HepG2 (cell line): ENCODE measurements around the gene HLA-DOA. TPM values are rescaled to one million over a fixed set of nuclear protein-coding genes. Genes with fewer than 3 reads are reported as not detected.

Experiments used
- AKAP8 ChIP-seq: sonication (generic); formaldehyde crosslinking; IDR thresholded peaks from 2 replicates; pipeline ENCODE4 v1.5.1; 2020; ENCODE audit warnings: mild to moderate bottlenecking, missing genetic modification reagents
- GLMP ChIP-seq: sonication (generic); formaldehyde crosslinking; IDR thresholded peaks from 2 replicates; pipeline ENCODE4 v1.9.0; 2021; ENCODE audit warnings: missing genetic modification reagents, mild to moderate bottlenecking, borderline replicate concordance
- HMGXB3 ChIP-seq: sonication (generic); formaldehyde crosslinking; IDR thresholded peaks from 2 replicates; pipeline ENCODE4 v1.4.0; 2020; ENCODE audit warnings: missing genetic modification reagents, borderline replicate concordance
- HNF1A ChIP-seq, 2 experiments: sonication (generic) in 1 of 2; formaldehyde crosslinking in 1 of 2; IDR thresholded peaks; 2 replicates each; pipeline versions ENCODE4 v1.4.0 to v1.6.1; 2016 to 2020; ENCODE audit warnings: borderline replicate concordance in 1 of 2, low read depth in 1 of 2, mild to moderate bottlenecking in 1 of 2, missing genetic modification reagents in 1 of 2
- IKZF4 ChIP-seq: sonication (generic); formaldehyde crosslinking; IDR thresholded peaks from 2 replicates; pipeline ENCODE4 v1.5.1; 2020; ENCODE audit warnings: borderline replicate concordance, mild to moderate bottlenecking, low read depth, missing genetic modification reagents; ENCODE audit errors: not compliant biosample characterization
- PAWR ChIP-seq: sonication (generic); formaldehyde crosslinking; IDR thresholded peaks from 2 replicates; pipeline ENCODE4 v1.4.0; 2020; ENCODE audit warnings: missing genetic modification reagents, mild to moderate bottlenecking, borderline replicate concordance
- SATB2 ChIP-seq: sonication (generic); formaldehyde crosslinking; IDR thresholded peaks from 2 replicates; pipeline ENCODE4 v1.5.0; 2020; ENCODE audit warnings: missing genetic modification reagents
- STAT5B ChIP-seq: sonication (generic); formaldehyde crosslinking; IDR thresholded peaks from 2 replicates; pipeline ENCODE4 v1.4.0; 2020; ENCODE audit warnings: missing genetic modification reagents
- ZBTB20 ChIP-seq: sonication (generic); formaldehyde crosslinking; IDR thresholded peaks from 2 replicates; pipeline ENCODE4 v1.8.1; 2023; ENCODE audit warnings: missing genetic modification reagents, low read depth, mild to moderate bottlenecking, borderline replicate concordance
- ZFP36 ChIP-seq: fragments of 150-350 bp; IDR thresholded peaks from 2 replicates; pipeline ENCODE4 v1.6.1; 2018; ENCODE audit warnings: borderline replicate concordance, low read length, low read depth; ENCODE audit not compliant: partially characterized antibody
- ZNF253 ChIP-seq: sonication (generic); formaldehyde crosslinking; IDR thresholded peaks from 2 replicates; pipeline ENCODE4 v1.8.0; 2022; ENCODE audit warnings: mild to moderate bottlenecking, missing genetic modification reagents, borderline replicate concordance
- ZNF264 ChIP-seq: sonication (generic); formaldehyde crosslinking; IDR thresholded peaks from 2 replicates; pipeline ENCODE4 v1.4.0; 2020; ENCODE audit warnings: missing genetic modification reagents
- ZNF562 ChIP-seq: sonication (generic); formaldehyde crosslinking; IDR thresholded peaks from 2 replicates; pipeline ENCODE4 v1.8.0; 2022; ENCODE audit warnings: missing genetic modification reagents, borderline replicate concordance
- ZNF567 ChIP-seq: sonication (generic); formaldehyde crosslinking; IDR thresholded peaks from 2 replicates; pipeline ENCODE4 v1.8.1; 2023; ENCODE audit warnings: mild to moderate bottlenecking, missing genetic modification reagents, borderline replicate concordance
- ZNF598 ChIP-seq: sonication (generic); formaldehyde crosslinking; IDR thresholded peaks from 2 replicates; pipeline ENCODE4 v1.5.1; 2020; ENCODE audit warnings: mild to moderate bottlenecking, missing genetic modification reagents, borderline replicate concordance
- ZSCAN5A ChIP-seq: sonication (generic); formaldehyde crosslinking; IDR thresholded peaks from 2 replicates; pipeline ENCODE4 v1.8.0; 2022; ENCODE audit warnings: mild to moderate bottlenecking, missing genetic modification reagents, borderline replicate concordance
- polyA plus RNA-seq, 8 experiments: library from polyadenylated mRNA; depleted of rRNA in 3 of 8; stranded (reverse) in 7 of 8; unstranded in 1 of 8; fragments of >200 nt; fragmentation: Illumina TruSeq in 4 of 8; extraction: Trizol in 4 of 8; gene quantifications; 2 replicates each; pipeline versions ENCODE4 v1.2.1 to v1.2.3, GENCODE V29; 2011 to 2016; ENCODE audit warnings: low read depth in 4 of 8, missing spikeins in 1 of 8, mixed read lengths in 1 of 8; ENCODE audit not compliant: insufficient read depth in 1 of 8
- total RNA-seq, 5 experiments: library from RNA; depleted of rRNA; stranded (reverse); fragments of >200 nt; fragmentation: Illumina TruSeq; extraction: Trizol; gene quantifications; 2 replicates each; pipeline ENCODE4 v1.2.3, GENCODE V29; 2016; ENCODE audit warnings: low read depth in 1 of 5

HLA-DOA gene
- total and polyA plus RNA-seq, 2 of the 13 experiments (the other 11 are each of a cell fraction or from before 2014, with no cell fraction given) = 0.03 to 0.09 TPM

- TF ChIP-seq HMGXB3 (CRISPR knock-in tag) (no peak), ZNF562 (CRISPR knock-in tag) (no peak), ZNF567 (no peak), AKAP8 (CRISPR knock-in tag) (no peak; the same call in 1 of the 2 replicates), ZNF264 (CRISPR knock-in tag) (no peak; the same call in 1 of the 2 replicates), PAWR (CRISPR knock-in tag) (no peak), HNF1A (IDR thresholded peaks at IDR 0.05; ENCODE audit: low read depth) (no peak), HNF1A (CRISPR knock-in tag; IDR thresholded peaks at IDR 0.05; ENCODE audit: borderline replicate concordance) (no peak), ZNF253 (CRISPR knock-in tag) (no peak), ZNF598 (CRISPR knock-in tag) (no peak), IKZF4 (CRISPR knock-in tag) (no peak), ZSCAN5A (CRISPR knock-in tag) (no peak), STAT5B (CRISPR knock-in tag) (no peak), ZFP36 (no peak), ZBTB20 (CRISPR knock-in tag) (0 out of 2 replicates have a peak, but pooled peaks have one; percentile 7), SATB2 (no peak), GLMP (CRISPR knock-in tag) (no peak)
These were observed 38.8 kb downstream of the HLA-DOA start (continued) for GRCh38 chr6:32970413-32971241.
